ENCODE results near the gene TRMT6. TPM values are rescaled to one million over a fixed set of nuclear protein-coding genes. Genes with fewer than 3 reads are reported as not detected.
A peak's percentile ranks its signal among the peaks of the same experiment; 100 is the strongest.

The TRMT6 gene
- total RNA-seq (10 to 100 TPM; 12.8 to 14.6 TPM), total RNA-seq (26.6 to 44.3 reads per million in 2 donors)

GRCh38 chr20:5950271-5951031, at the start of gene TRMT6, which contains the start of gene MCM8:
TRMT6 (minus strand) TSS chr20:5950533; CDS start chr20:5950405, 128 bp downstream.
MCM8 (plus strand) TSS chr20:5950652; CDS start chr20:5952016, 1,364 bp downstream.
- Mint-ChIP-seq H3K27me3 (no peaks in the 10 kb centered on the region), H3K36me3 (ENCODE audit: low read depth) (peaks cover 2% of the 10 kb centered on the region), H3K4me3 (peak within 1 kb of the TSS; percentile 98), H3K4me1 (peaks cover 31% of the 10 kb centered on the region), H3K27ac (peak within 1 kb of the TSS; percentile 95)
- ATAC-seq, result peak; percentile 98
- no peaks in the 10 kb centered on the region for H3K9me3 ChIP-seq (ENCODE audit: control insufficient read depth, low read length, poor library complexity, severe bottlenecking)
- peak; percentile 91 to 95 (median 92) for DNase-seq

- Mint-ChIP-seq H3K4me3 (no peak overlapping the region), H3K27ac (no peak overlapping the region), H3K36me3 (ENCODE audit: low read depth) (no peaks in the 10 kb centered on the region), H3K4me1 (peaks cover 16% of the 10 kb centered on the region), H3K27me3 (no peaks in the 10 kb centered on the region)
- H3K9me3 ChIP-seq (ENCODE audit: control insufficient read depth, low read length, poor library complexity, severe bottlenecking), result no peaks in the 10 kb centered on the region
- no peak for DNase-seq
- no peak for ATAC-seq
Observed at GRCh38 chr20:5999783-6000182, 49.5 kb upstream of the TRMT6 start.

GRCh38 chr20:5996765-5997164, 46.4 kb upstream of the TRMT6 start:
- H3K36me3 Mint-ChIP-seq (ENCODE audit: low read depth), result no peaks in the 10 kb centered on the region
- DNase-seq (peak in 1 of 3 donors; percentile 9), ATAC-seq (peak; percentile 93)
- H3K4me1 Mint-ChIP-seq, result peaks cover 11% of the 10 kb centered on the region
- no peaks in the 10 kb centered on the region for H3K9me3 ChIP-seq (ENCODE audit: control insufficient read depth, low read length, poor library complexity, severe bottlenecking)
- peak overlapping the region; percentile 7 for H3K4me3 Mint-ChIP-seq
- H3K27ac Mint-ChIP-seq, result peak overlapping the region; percentile 61
- no peaks in the 10 kb centered on the region for H3K27me3 Mint-ChIP-seq

GRCh38 chr20:5991623-5992441, 41.5 kb upstream of the TRMT6 start:
- H3K36me3 Mint-ChIP-seq (ENCODE audit: low read depth), result peaks cover 5% of the 10 kb centered on the region
- H3K9me3 ChIP-seq (ENCODE audit: control insufficient read depth, low read length, poor library complexity, severe bottlenecking), result no peaks in the 10 kb centered on the region
- H3K4me1 Mint-ChIP-seq, result peaks cover 7% of the 10 kb centered on the region
- DNase-seq (no peak), ATAC-seq (no peak)
- H3K27me3 Mint-ChIP-seq, result no peaks in the 10 kb centered on the region
- no peak overlapping the region for H3K4me3 Mint-ChIP-seq
- no peak overlapping the region for H3K27ac Mint-ChIP-seq

GRCh38 chr20:5990946-5991345, 40.6 kb upstream of the TRMT6 start:
- no peak overlapping the region for H3K4me3 Mint-ChIP-seq
- H3K27ac Mint-ChIP-seq, result no peak overlapping the region
- H3K27me3 Mint-ChIP-seq, result no peaks in the 10 kb centered on the region
- DNase-seq (no peak), ATAC-seq (no peak)
- no peaks in the 10 kb centered on the region for H3K9me3 ChIP-seq (ENCODE audit: control insufficient read depth, low read length, poor library complexity, severe bottlenecking)
- peaks cover 4% of the 10 kb centered on the region for H3K4me1 Mint-ChIP-seq
- H3K36me3 Mint-ChIP-seq (ENCODE audit: low read depth), result peaks cover 5% of the 10 kb centered on the region

GRCh38 chr20:5989539-5989938, 39.2 kb upstream of the TRMT6 start:
- Mint-ChIP-seq H3K4me3 (no peak overlapping the region), H3K36me3 (ENCODE audit: low read depth) (peaks cover 5% of the 10 kb centered on the region), H3K27me3 (no peaks in the 10 kb centered on the region), H3K27ac (no peak overlapping the region), H3K4me1 (peaks cover 2% of the 10 kb centered on the region)
- H3K9me3 ChIP-seq (ENCODE audit: control insufficient read depth, low read length, poor library complexity, severe bottlenecking), result no peaks in the 10 kb centered on the region
- no peak for DNase-seq
- ATAC-seq, result peak; percentile 48

- H3K9me3 ChIP-seq (ENCODE audit: control insufficient read depth, low read length, poor library complexity, severe bottlenecking), result no peaks in the 10 kb centered on the region
- no peak overlapping the region for H3K4me3 Mint-ChIP-seq
- H3K36me3 Mint-ChIP-seq (ENCODE audit: low read depth), result peaks cover 5% of the 10 kb centered on the region
- DNase-seq (no peak), ATAC-seq (no peak)
- H3K4me1 Mint-ChIP-seq, result peaks cover 2% of the 10 kb centered on the region
- H3K27me3 Mint-ChIP-seq, result no peaks in the 10 kb centered on the region
- H3K27ac Mint-ChIP-seq, result no peak overlapping the region
Observed at GRCh38 chr20:5987383-5987782, 37.0 kb upstream of the TRMT6 start.

GRCh38 chr20:5980720-5981538, 30.6 kb upstream of the TRMT6 start:
- Mint-ChIP-seq H3K27ac (peak overlapping the region; percentile 60), H3K4me3 (no peak overlapping the region), H3K36me3 (ENCODE audit: low read depth) (peaks cover 9% of the 10 kb centered on the region), H3K27me3 (no peaks in the 10 kb centered on the region), H3K4me1 (peaks cover 4% of the 10 kb centered on the region)
- ATAC-seq (no peak), DNase-seq (no peak)
- H3K9me3 ChIP-seq (ENCODE audit: control insufficient read depth, low read length, poor library complexity, severe bottlenecking), result no peaks in the 10 kb centered on the region

GRCh38 chr20:5979801-5980200, 29.5 kb upstream of the TRMT6 start:
- Mint-ChIP-seq H3K4me1 (peaks cover 4% of the 10 kb centered on the region), H3K4me3 (no peak overlapping the region)
- no peak for ATAC-seq

GRCh38 chr20:5977975-5978374, 27.6 kb upstream of the TRMT6 start:
- Mint-ChIP-seq H3K27ac (no peak overlapping the region), H3K36me3 (ENCODE audit: low read depth) (peaks cover 9% of the 10 kb centered on the region), H3K27me3 (no peaks in the 10 kb centered on the region), H3K4me1 (peaks cover 4% of the 10 kb centered on the region), H3K4me3 (no peak overlapping the region)
- ATAC-seq (no peak), DNase-seq (no peak)
- no peaks in the 10 kb centered on the region for H3K9me3 ChIP-seq (ENCODE audit: control insufficient read depth, low read length, poor library complexity, severe bottlenecking)

More at GRCh38 chr20:5979801-5980200, 29.5 kb upstream of the TRMT6 start:
- DNase-seq, result no peak
- Mint-ChIP-seq H3K27ac (no peak overlapping the region), H3K36me3 (ENCODE audit: low read depth) (peaks cover 9% of the 10 kb centered on the region), H3K27me3 (no peaks in the 10 kb centered on the region)
- no peaks in the 10 kb centered on the region for H3K9me3 ChIP-seq (ENCODE audit: control insufficient read depth, low read length, poor library complexity, severe bottlenecking)

- no peak for DNase-seq
- no peaks in the 10 kb centered on the region for H3K9me3 ChIP-seq (ENCODE audit: control insufficient read depth, low read length, poor library complexity, severe bottlenecking)
- no peak overlapping the region for H3K27ac Mint-ChIP-seq
- H3K27me3 Mint-ChIP-seq, result no peaks in the 10 kb centered on the region
- no peak overlapping the region for H3K4me3 Mint-ChIP-seq
- peaks cover 4% of the 10 kb centered on the region for H3K4me1 Mint-ChIP-seq
- peaks cover 9% of the 10 kb centered on the region for H3K36me3 Mint-ChIP-seq (ENCODE audit: low read depth)
- no peak for ATAC-seq
Observed at GRCh38 chr20:5977223-5977622, 26.9 kb upstream of the TRMT6 start.

GRCh38 chr20:5975778-5976177, 25.4 kb upstream of the TRMT6 start:
- Mint-ChIP-seq H3K4me3 (no peak overlapping the region), H3K27me3 (no peaks in the 10 kb centered on the region), H3K27ac (no peak overlapping the region), H3K36me3 (ENCODE audit: low read depth) (peaks cover 9% of the 10 kb centered on the region), H3K4me1 (peaks cover 4% of the 10 kb centered on the region)
- DNase-seq, result no peak
- no peaks in the 10 kb centered on the region for H3K9me3 ChIP-seq (ENCODE audit: control insufficient read depth, low read length, poor library complexity, severe bottlenecking)
- no peak for ATAC-seq

GRCh38 chr20:5974531-5974930, 24.2 kb upstream of the TRMT6 start:
- ATAC-seq, result no peak
- Mint-ChIP-seq H3K4me3 (no peak overlapping the region), H3K36me3 (ENCODE audit: low read depth) (peaks cover 6% of the 10 kb centered on the region), H3K4me1 (peaks cover 4% of the 10 kb centered on the region), H3K27me3 (no peaks in the 10 kb centered on the region), H3K27ac (no peak overlapping the region)
- H3K9me3 ChIP-seq (ENCODE audit: control insufficient read depth, low read length, poor library complexity, severe bottlenecking), result no peaks in the 10 kb centered on the region
- DNase-seq, result no peak
